CD4-positive, alpha-beta T cell (primary cell): ENCODE data around the gene FNIP2. TPM values are rescaled to one million over a fixed set of nuclear protein-coding genes. Genes with fewer than 3 reads are reported as not detected.
A peak's percentile ranks its signal among the peaks of the same experiment; 100 is the strongest.
"Not testable (repeated sequence)": the region's sequence is repeated elsewhere in the genome, so short reads cannot be mapped to it uniquely, and the experiment has no call there.

Experiments
- ATAC-seq: fragments of 200-7000 bp; cut with Tn5 transposase; one replicate; pipeline ENCODE4 v1.10.0; 2022; ENCODE audit warnings: mild to moderate bottlenecking; ENCODE audit not compliant: poor library complexity
- CTCF ChIA-PET: fragments of 350-600 bp; sonication (Branson Sonifier 250); formaldehyde crosslinking; loops from one replicate; lab custom pipeline; 2021; ENCODE audit warnings: antibody characterized with exemption, inconsistent platforms; lab: Charles Lee
- POLR2A ChIA-PET: fragments of 350-600 bp; sonication (Branson Sonifier 250); formaldehyde crosslinking; loops from one replicate; lab custom pipeline; 2021; ENCODE audit warnings: antibody characterized with exemption, inconsistent platforms; lab: Charles Lee
- DNase-seq, 14 experiments: peaks; one replicate each; pipeline ENCODE4 v3.0.0-alpha.2; 2013 to 2020; ENCODE audit warnings: mixed read lengths in 2 of 14
- H3K27ac ChIP-seq, 2 donors: one replicate each; pipeline versions ENCODE4 v1.5.1 to v1.7.0; 2013; ENCODE audit warnings: low read length in 2 of 2, low read depth in 1 of 2, mild to moderate bottlenecking in 1 of 2
- H3K27me3 ChIP-seq, 2 experiments: 1 replicate in 1 of 2; 2 replicates in 1 of 2; pipeline versions ENCODE4 v1.6.1 to v1.7.0; 2013; ENCODE audit warnings: low read length in 2 of 2, control low read depth in 1 of 2, mild to moderate bottlenecking in 1 of 2, moderate library complexity in 1 of 2; ENCODE audit not compliant: insufficient read depth in 2 of 2, control insufficient read depth in 1 of 2
- H3K36me3 ChIP-seq: one replicate; pipeline ENCODE4 v1.6.1; 2013; ENCODE audit warnings: low read length, control low read depth; ENCODE audit not compliant: insufficient read depth
- H3K4me1 ChIP-seq: one replicate; pipeline ENCODE4 v1.6.1; 2013; ENCODE audit warnings: low read length, control low read depth; ENCODE audit not compliant: insufficient read depth
- H3K4me3 ChIP-seq: one replicate; pipeline ENCODE4 v1.5.1; 2013; ENCODE audit warnings: mild to moderate bottlenecking, low read length, moderate library complexity
- H3K9me3 ChIP-seq, 2 experiments: 1 replicate in 1 of 2; 2 replicates in 1 of 2; pipeline versions ENCODE4 v1.6.1 to v1.7.0; 2013; ENCODE audit warnings: low read length in 2 of 2, mild to moderate bottlenecking in 2 of 2, control low read depth in 1 of 2, moderate library complexity in 1 of 2; ENCODE audit not compliant: control insufficient read depth in 1 of 2, insufficient read depth in 1 of 2
- H3K27ac Mint-ChIP-seq: one replicate; pipeline ENCODE4 v1.8.0; 2020; ENCODE audit warnings: mixed read lengths
- H3K27me3 Mint-ChIP-seq: one replicate; pipeline ENCODE4 v1.8.0; 2021; ENCODE audit warnings: mixed read lengths
- H3K36me3 Mint-ChIP-seq: one replicate; pipeline ENCODE4 v1.8.0; 2021; ENCODE audit warnings: low read depth, mixed read lengths
- H3K4me1 Mint-ChIP-seq: one replicate; pipeline ENCODE4 v1.8.0; 2021; ENCODE audit warnings: low read depth, mixed read lengths
- H3K4me3 Mint-ChIP-seq: one replicate; pipeline ENCODE4 v1.8.0; 2020; ENCODE audit warnings: mild to moderate bottlenecking, mixed read lengths
- H3K9me3 Mint-ChIP-seq: one replicate; pipeline ENCODE4 v1.8.0; 2020; ENCODE audit warnings: mixed read lengths
- intact Hi-C, 2 experiments: fragments of 100-400 bp; cut with DNase I in 1 of 2; cut with micrococcal nuclease in 1 of 2; formaldehyde crosslinking; loops; one replicate each; pipeline versions ENCODE4 v1.15.1 to v1.9.0; 2023 to 2025; cut with DNase I, micrococcal nuclease
- total RNA-seq, 174 experiments: library from RNA in 2 of 174; stranded (reverse) in 2 of 174; gene quantifications; one replicate each; pipeline ENCODE4 v1.2.3 and lab custom pipeline; 2021 to 2026
- TF ChIP-seq, protein P1 (sequence below): fragments of 200-600 bp; IDR thresholded peaks from one replicate; pipeline ENCODE4 v1.8.0; 2022; ENCODE audit warnings: antibody characterized with exemption, mild to moderate bottlenecking

FNIP2 gene
- total RNA-seq, 2 experiments from 2014 or later, result 7.5 to 7.7 TPM

DNA sequence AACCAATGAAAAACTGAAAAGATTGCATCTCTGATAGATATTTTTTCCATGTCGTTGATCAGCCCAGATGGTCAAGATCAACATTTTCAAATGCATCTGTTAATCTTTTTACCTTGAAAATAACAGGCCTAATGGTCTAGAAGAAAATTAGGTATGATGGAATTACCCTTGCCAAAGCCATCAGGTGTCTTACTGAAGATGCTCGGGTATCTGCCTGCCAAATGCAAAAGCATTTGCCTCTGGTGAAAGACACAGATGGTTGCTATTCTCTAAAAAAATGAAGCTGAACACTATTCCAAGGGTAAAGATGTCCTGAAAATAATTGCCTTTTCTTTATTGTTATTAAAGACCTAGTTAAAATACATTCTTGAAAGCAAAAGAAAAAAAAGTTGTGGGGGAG lies 126.0 kb downstream of the FNIP2 start:
- H3K9me3 ChIP-seq, result no peaks in the 10 kb centered on the region
- intact Hi-C loops, result no loop called here
- no peak overlapping the region for H3K4me3 ChIP-seq
- Mint-ChIP-seq H3K27ac (no peak overlapping the region), H3K4me1 (no peaks in the 10 kb centered on the region), H3K36me3 (peaks cover 77% of the 10 kb centered on the region), H3K4me3 (no peak overlapping the region), H3K9me3 (no peaks in the 10 kb centered on the region), H3K27me3 (no peaks in the 10 kb centered on the region)
- peaks cover 3% of the 10 kb centered on the region for H3K36me3 ChIP-seq
- no peaks in the 10 kb centered on the region for H3K27me3 ChIP-seq
- H3K4me1 ChIP-seq, result no peaks in the 10 kb centered on the region
- TF ChIP-seq, protein P1, sequence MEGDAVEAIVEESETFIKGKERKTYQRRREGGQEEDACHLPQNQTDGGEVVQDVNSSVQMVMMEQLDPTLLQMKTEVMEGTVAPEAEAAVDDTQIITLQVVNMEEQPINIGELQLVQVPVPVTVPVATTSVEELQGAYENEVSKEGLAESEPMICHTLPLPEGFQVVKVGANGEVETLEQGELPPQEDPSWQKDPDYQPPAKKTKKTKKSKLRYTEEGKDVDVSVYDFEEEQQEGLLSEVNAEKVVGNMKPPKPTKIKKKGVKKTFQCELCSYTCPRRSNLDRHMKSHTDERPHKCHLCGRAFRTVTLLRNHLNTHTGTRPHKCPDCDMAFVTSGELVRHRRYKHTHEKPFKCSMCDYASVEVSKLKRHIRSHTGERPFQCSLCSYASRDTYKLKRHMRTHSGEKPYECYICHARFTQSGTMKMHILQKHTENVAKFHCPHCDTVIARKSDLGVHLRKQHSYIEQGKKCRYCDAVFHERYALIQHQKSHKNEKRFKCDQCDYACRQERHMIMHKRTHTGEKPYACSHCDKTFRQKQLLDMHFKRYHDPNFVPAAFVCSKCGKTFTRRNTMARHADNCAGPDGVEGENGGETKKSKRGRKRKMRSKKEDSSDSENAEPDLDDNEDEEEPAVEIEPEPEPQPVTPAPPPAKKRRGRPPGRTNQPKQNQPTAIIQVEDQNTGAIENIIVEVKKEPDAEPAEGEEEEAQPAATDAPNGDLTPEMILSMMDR, result no peak
- ChIA-PET CTCF (no interaction called here), POLR2A (no interaction called here)
- ATAC-seq (no peak), DNase-seq (no peak)
- no peak overlapping the region for H3K27ac ChIP-seq

DNA sequence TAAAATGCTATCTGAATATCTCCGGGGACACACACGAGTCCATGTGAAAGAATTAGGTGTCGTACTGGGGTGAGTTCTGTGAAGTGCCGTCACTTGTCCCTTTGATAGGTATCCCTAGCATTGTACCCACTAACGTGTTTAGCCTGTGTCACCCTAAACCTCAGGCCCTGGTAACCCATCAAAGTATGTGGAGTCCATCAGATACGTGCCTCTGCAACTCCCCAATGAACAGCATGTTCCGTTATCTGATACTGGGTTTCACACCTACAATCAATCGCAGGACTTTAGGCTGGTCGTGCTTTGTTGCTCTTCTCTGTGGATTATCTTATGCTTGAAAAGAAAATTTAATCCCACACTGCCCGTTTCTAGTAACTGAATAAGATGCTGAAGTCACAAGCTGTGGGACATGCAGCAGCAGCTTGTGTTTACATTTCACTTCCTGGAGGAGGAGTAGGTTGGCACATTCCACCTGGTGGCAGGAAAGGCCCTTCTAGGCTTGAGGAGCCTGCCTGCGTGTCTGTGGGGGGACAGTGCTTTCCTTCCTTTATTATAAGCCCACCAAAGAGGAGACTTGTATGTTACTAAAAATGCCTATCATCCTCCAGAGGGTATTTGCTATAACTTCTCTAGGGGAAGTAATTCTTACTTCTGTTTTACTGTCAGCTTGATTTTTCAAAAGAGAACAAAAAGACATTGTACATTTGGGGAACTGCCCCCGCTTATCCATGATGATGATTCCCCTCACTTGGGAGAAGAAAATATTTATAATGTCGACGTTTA lies 127.2 kb downstream of the FNIP2 start:
- no peak overlapping the region for H3K4me3 ChIP-seq
- DNase-seq, result peak in 3 of 14 experiments; percentile 18 to 37 (median 23)
- no peak overlapping the region for H3K27ac ChIP-seq
- H3K36me3 ChIP-seq, result peaks cover 3% of the 10 kb centered on the region
- H3K36me3 Mint-ChIP-seq, result peaks cover 80% of the 10 kb centered on the region
- H3K9me3 Mint-ChIP-seq, result peaks cover 2% of the 10 kb centered on the region
- TF ChIP-seq, protein P1, result no peak
- no peaks in the 10 kb centered on the region for H3K4me1 ChIP-seq
- peak overlapping the region; percentile 39 for H3K27ac Mint-ChIP-seq
- H3K4me3 Mint-ChIP-seq, result no peak overlapping the region
- H3K4me1 Mint-ChIP-seq, result peaks cover 5% of the 10 kb centered on the region
- H3K27me3 Mint-ChIP-seq, result no peaks in the 10 kb centered on the region
- ChIA-PET CTCF (interaction anchor here (0.6 kb wide), 1 partner anchor 282 kb away, joined by 4 read pairs; no protein-coding TSS in a partner anchor), POLR2A (no interaction called here)
- no peaks in the 10 kb centered on the region for H3K9me3 ChIP-seq
- ATAC-seq, result no peak
- intact Hi-C loops, result no loop called here
- H3K27me3 ChIP-seq, result no peaks in the 10 kb centered on the region

DNA sequence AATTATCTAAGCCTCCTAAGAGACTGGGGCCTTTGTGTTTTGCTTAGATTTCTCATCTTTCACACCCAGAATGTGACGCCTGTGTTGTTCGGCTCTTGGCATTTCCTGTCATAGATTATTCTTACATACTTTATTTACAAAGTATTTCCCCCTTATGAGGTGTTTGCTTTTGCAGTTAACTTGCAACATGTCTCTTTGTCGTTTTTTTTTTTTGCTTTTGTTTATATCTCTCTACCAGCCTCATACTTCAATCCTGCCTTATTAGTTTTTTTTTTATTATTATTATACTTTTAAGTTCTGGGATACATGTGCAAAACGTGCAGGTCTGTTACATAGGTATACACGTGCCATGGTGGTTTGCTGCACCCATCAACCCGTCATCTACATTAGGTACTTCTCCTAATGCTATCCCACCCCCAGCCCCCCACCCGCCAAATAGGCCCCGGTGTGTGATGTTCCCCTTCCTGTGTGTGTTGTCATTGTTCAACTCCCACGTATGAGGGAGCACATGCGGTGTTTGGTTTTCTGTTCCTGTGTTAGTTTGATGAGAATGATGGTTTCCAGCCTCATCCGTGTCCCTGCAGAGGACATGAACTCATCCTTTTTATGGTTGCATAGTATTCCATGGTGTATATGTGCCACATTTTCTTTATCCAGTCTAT lies 127.9 kb downstream of the FNIP2 start:
- H3K27ac ChIP-seq, H3K4me1 Mint-ChIP-seq, H3K27me3 Mint-ChIP-seq, H3K9me3 Mint-ChIP-seq, ATAC-seq, H3K4me3 ChIP-seq, intact Hi-C loops, H3K4me3 Mint-ChIP-seq, H3K9me3 ChIP-seq, H3K36me3 ChIP-seq, POLR2A ChIA-PET, H3K4me1 ChIP-seq, H3K27me3 ChIP-seq: not testable (repeated sequence)
- Mint-ChIP-seq H3K27ac (peak overlapping the region; percentile 39), H3K36me3 (peaks cover 81% of the 10 kb centered on the region)
- peak in 1 of 14 experiments; percentile 47 for DNase-seq
- CTCF ChIA-PET, result interaction anchor here (0.6 kb wide), 1 partner anchor 281 kb away, joined by 4 read pairs; no protein-coding TSS in a partner anchor

DNA sequence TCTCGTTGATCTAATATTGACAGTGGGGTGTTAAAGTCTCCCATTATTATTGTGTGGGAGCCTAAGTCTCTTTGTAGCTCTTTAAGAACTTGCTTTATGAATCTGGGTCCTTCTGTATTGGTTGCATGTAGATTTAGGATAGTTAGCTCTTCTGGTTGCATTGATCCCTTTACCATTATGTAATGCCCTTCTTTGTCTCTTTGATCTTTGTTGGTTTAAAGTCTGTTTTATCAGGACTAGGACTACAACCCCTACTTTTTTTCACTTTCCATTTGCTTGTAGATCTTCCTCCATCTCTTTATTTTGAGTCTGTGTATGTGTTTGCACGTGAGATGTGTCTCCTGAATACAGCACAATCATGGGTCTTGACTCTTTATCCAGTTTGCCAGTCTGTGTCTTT lies 131.6 kb downstream of the FNIP2 start:
- H3K36me3 ChIP-seq, H3K27me3 Mint-ChIP-seq, POLR2A ChIA-PET, DNase-seq, H3K4me3 Mint-ChIP-seq, H3K9me3 ChIP-seq, intact Hi-C loops, H3K27ac Mint-ChIP-seq, CTCF ChIA-PET, H3K9me3 Mint-ChIP-seq, ATAC-seq, H3K4me1 Mint-ChIP-seq, H3K27me3 ChIP-seq, H3K4me3 ChIP-seq, H3K27ac ChIP-seq: not testable (repeated sequence)
- peaks cover 12% of the 10 kb centered on the region for H3K4me1 ChIP-seq
- peaks cover 91% of the 10 kb centered on the region for H3K36me3 Mint-ChIP-seq

DNA sequence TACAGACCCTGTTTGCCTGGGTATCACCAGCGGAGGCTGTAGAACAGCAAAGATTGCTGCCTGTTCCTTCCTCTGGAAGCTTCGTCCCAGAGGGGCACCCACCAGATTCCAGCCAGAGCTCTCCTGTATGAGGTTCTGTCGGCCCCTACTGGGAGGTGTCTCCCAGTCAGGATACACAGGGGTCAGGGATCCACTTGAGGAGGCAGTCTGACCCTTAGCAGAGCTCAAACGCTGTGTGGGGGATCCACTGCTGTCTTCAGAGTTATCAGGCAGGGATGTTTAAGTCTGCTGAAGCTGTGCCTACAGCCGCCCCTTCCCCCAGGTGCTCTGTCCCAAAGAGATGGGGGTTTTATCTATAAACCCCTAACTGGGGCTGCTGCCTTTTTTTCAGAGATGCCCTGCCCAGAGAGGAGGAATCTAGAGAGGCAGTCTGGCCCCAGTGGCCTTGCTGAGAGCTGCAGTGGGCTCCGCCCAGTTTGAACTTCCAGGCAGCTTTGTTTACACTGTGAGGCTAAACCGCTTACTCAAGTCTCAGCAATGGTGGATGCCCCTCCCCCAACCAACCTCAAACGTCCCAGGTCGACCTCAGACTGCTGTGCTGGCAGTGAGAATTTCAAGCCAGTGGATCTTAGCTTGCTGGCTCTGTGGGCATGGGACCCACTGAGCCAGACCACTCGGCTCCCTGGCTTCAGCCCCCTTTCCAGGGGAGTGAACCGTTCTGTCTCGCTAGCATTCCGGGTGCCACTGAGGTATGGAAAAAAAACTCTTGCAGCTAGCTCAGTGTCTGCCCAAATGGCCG lies 133.7 kb downstream of the FNIP2 start:
- H3K4me3 Mint-ChIP-seq, result not testable (repeated sequence)

More for the DNA sequence above, 133.7 kb downstream of the FNIP2 start:
- H3K9me3 Mint-ChIP-seq, H3K27ac ChIP-seq, H3K27me3 ChIP-seq, intact Hi-C loops, H3K27me3 Mint-ChIP-seq, H3K36me3 ChIP-seq, H3K9me3 ChIP-seq, H3K27ac Mint-ChIP-seq, H3K4me3 ChIP-seq, CTCF ChIA-PET, POLR2A ChIA-PET: not testable (repeated sequence)
- ATAC-seq, result peak; percentile 39
- peaks cover 79% of the 10 kb centered on the region for H3K36me3 Mint-ChIP-seq
- H3K4me1 ChIP-seq, result peaks cover 12% of the 10 kb centered on the region
- H3K4me1 Mint-ChIP-seq, result peaks cover 16% of the 10 kb centered on the region
- DNase-seq, result peak in 10 of 14 experiments; percentile 1 to 69 (median 14)
